GM12874 (cell line): ENCODE data around the gene SPHK1.

Experiments used
- CTCF ChIP-seq: IDR thresholded peaks from 2 replicates; pipeline ENCODE4 v1.5.1; 2011; ENCODE audit warnings: low read depth, mild to moderate bottlenecking, control low read depth, low read length, moderate library complexity; ENCODE audit not compliant: insufficient read depth

SPHK1 gene

GRCh38 chr17:76350463-76350862, 33.9 kb upstream of the SPHK1 start:
- no peak for TF ChIP-seq CTCF

DNA sequence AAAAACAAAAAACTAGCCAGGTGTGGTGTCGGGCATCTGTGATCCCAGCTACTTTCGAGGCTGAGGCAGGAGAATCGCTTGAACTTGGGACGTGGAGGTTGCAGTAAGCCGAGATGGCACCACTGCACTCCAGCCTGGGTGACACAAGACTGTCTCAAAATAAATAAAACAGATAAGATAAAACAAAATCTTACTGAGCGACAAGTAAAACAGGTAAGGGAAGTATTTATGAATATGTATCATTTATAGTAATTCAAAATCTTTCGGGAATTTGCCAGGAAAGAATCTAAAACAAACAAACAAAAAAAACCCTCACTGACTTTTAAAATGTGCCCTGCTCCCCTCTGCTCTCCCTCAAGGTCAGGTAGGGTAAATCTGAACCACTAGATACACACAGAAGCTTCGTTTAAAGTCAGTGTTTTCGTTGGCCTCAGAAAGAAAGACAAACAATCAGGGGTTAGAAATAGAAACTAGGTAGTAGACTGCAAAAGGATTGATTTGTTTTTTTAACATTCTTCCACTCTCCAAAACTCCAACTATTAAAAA, 32.8 kb upstream of the SPHK1 start:
- TF ChIP-seq CTCF = no peak

DNA sequence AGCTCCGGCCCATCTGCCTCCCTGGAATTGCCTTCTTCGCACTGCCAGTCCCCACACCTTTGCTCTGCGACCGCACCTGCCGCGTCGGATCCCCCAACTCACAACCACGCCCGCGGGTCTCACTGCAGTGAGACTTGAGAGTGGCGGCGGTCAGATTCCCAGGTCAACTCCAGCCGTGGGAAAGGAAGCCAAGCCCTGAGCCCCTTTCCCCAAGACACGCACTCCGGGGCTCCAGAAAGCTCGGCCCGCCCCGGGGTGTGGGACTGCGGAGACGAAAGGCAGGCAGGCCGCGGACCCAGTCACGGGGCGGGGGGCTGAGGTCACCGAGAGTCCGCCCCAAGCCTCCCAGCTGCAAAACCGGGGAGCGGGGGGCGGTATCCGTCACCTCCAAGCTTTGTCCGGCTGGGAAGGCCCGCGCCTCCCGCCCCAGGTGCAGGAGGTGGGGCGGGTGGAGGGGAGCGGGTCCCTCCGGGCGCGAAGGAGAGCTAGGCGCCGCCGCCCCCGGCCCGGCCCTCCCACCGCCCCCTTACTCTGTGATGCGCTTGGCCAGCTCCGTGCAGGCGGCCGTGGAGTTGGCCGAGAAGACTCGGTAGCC, 31.3 kb upstream of the SPHK1 start:
- TF ChIP-seq CTCF = no peak

- no peak for TF ChIP-seq CTCF
Observed at GRCh38 chr17:76353599-76354316, 30.7 kb upstream of the SPHK1 start, which contains the start of gene PRPSAP1. Gene PRPSAP1 (minus strand): TSS chr17:76353916. CDS start chr17:76353703, 213 bp downstream.

- TF ChIP-seq CTCF = no peak
Observed at GRCh38 chr17:76354317-76354729, 30.1 kb upstream of the SPHK1 start.

DNA sequence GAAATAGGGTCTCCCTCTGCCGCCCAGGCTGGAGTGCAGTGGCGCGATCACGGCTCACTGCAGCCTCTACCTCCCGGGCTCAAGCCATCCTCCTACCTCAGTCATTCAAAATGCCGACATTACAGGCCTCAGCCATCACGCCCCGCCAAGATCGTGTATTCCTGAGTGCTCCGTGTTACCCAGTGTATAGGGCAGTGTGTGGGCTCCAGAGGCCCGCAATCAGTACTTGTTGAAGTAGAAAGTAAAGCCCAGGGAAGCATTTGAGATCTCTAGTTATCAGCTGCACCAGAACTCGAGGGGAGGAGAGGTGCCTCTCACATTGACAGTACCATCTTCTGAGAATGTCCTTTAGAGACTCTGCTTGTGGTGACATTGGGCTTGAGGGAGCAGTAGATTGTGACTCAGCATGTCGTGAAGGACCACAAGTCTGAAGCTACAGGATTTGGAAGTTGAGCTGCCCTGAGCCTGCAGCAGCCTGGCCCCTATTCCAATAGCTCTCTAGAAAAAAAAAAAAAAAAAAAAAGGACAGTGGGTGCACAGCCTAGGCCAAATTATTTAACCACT, 29.6 kb upstream of the SPHK1 start:
- TF ChIP-seq CTCF = no peak

DNA sequence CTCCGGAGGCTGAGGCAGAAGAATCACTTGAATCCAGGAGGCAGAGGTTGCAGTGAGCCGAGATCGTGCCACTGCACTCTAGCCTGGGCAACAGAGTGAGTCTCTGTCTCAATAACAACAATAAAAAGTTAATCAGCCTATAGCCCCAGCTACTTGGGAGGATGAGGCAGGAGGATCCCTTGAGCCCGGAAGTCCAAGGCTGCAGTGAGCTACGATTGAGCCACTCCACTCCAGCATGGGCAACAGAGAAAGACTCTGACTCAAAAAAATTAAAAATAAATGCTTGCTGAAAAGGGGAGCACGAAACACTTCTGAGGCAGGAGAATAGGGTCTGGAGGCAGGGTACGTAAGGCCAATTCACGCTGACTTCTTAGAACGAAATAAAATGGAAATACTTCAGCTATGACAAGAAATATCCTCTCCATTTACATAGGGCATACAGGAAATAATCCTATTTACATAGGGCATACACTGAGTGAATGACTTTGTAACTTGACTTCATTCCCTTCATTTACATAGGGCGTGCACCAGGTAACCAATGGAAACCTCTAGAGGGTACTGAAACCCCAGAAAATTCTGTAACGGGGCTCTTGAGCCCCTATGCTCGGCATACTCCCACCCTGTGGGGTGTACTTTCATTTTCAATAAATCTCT, 27.5 kb upstream of the SPHK1 start:
- no peak for TF ChIP-seq CTCF
